Measurements from ENCODE around the gene BLOC1S3. TPM values are rescaled to one million over a fixed set of nuclear protein-coding genes. Genes with fewer than 3 reads are reported as not detected.
A peak's percentile ranks its signal among the peaks of the same experiment; 100 is the strongest.

BLOC1S3 gene
- total RNA-seq, 1 donor from 2014 or later = 17.8 TPM

- Histone ChIP-seq H3K4me1 (no peaks in the 10 kb centered on the region), H3K36me3 (no peaks in the 10 kb centered on the region), H3K27me3 (no peaks in the 10 kb centered on the region), H3K4me3 (no peak overlapping the region), H3K9me3 (no peaks in the 10 kb centered on the region), H3K27ac (no peak overlapping the region)
- TF ChIP-seq, protein P1, sequence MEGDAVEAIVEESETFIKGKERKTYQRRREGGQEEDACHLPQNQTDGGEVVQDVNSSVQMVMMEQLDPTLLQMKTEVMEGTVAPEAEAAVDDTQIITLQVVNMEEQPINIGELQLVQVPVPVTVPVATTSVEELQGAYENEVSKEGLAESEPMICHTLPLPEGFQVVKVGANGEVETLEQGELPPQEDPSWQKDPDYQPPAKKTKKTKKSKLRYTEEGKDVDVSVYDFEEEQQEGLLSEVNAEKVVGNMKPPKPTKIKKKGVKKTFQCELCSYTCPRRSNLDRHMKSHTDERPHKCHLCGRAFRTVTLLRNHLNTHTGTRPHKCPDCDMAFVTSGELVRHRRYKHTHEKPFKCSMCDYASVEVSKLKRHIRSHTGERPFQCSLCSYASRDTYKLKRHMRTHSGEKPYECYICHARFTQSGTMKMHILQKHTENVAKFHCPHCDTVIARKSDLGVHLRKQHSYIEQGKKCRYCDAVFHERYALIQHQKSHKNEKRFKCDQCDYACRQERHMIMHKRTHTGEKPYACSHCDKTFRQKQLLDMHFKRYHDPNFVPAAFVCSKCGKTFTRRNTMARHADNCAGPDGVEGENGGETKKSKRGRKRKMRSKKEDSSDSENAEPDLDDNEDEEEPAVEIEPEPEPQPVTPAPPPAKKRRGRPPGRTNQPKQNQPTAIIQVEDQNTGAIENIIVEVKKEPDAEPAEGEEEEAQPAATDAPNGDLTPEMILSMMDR (IDR thresholded peaks at IDR 0.05) = no peak
- DNase-seq (no peak), ATAC-seq (no peak)
- intact Hi-C loops (cut with DNase I) = no loop called here
These were observed 43.3 kb upstream of the BLOC1S3 start for GRCh38 chr19:45135176-45135885.

- peak; percentile 17 for ATAC-seq
- Histone ChIP-seq H3K9me3 (no peaks in the 10 kb centered on the region), H3K27me3 (no peaks in the 10 kb centered on the region), H3K4me3 (no peak overlapping the region), H3K27ac (no peak overlapping the region), H3K4me1 (no peaks in the 10 kb centered on the region), H3K36me3 (no peaks in the 10 kb centered on the region)
- DNase-seq = no peak
- intact Hi-C loops (cut with DNase I) = no loop called here
- TF ChIP-seq, protein P1 (IDR thresholded peaks at IDR 0.05) = no peak
These were observed 41.9 kb upstream of the BLOC1S3 start for GRCh38 chr19:45136507-45137178.

DNA sequence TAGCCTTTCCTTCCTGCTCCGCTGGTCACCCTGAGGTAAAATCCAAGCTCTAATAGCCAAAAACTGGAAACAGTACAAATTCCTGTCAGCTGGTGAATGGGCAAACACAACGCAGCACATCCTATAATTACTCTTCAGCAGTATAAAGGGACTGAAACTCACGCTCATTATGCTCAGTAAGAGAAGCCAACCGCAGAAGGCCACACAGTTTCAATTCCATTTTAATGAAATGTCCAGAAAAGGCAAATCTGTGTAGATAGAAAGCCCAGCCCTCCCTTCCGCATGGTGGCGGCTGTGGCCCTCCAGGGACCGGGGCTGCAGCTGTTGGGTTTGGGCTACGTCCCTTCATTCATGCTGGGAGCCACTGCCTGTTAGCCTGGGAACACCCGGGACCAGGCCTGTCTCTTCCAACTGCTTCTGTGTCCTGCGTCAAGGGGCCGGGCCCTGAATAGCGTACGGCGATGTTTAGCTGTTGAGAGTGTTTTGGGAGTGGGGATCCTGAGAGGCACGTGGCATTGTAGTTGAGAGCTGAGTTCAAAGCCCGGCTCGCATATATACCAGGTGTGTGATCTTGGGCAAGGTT is 41.3 kb upstream of the BLOC1S3 start:
- ATAC-seq = no peak
- DNase-seq = no peak
- intact Hi-C loops (cut with DNase I) = no loop called here
- no peaks in the 10 kb centered on the region for H3K27me3 ChIP-seq
- no peaks in the 10 kb centered on the region for H3K4me1 ChIP-seq
- TF ChIP-seq, protein P1 (IDR thresholded peaks at IDR 0.05) = no peak
- no peaks in the 10 kb centered on the region for H3K9me3 ChIP-seq
- H3K36me3 ChIP-seq = peaks cover 3% of the 10 kb centered on the region
- no peak overlapping the region for H3K27ac ChIP-seq
- H3K4me3 ChIP-seq = no peak overlapping the region

- Histone ChIP-seq H3K4me1 (no peaks in the 10 kb centered on the region), H3K9me3 (no peaks in the 10 kb centered on the region), H3K27ac (no peak overlapping the region), H3K27me3 (no peaks in the 10 kb centered on the region), H3K4me3 (no peak overlapping the region), H3K36me3 (peaks cover 13% of the 10 kb centered on the region)
- ATAC-seq = no peak
- TF ChIP-seq, protein P1 (IDR thresholded peaks at IDR 0.05) = no peak
- intact Hi-C loops (cut with DNase I) = no loop called here
- no peak for DNase-seq
These were observed 40.3 kb upstream of the BLOC1S3 start for GRCh38 chr19:45138303-45138751.

- H3K27ac ChIP-seq = no peak overlapping the region
- H3K27me3 ChIP-seq = no peaks in the 10 kb centered on the region
- ATAC-seq (no peak), DNase-seq (no peak)
- H3K4me1 ChIP-seq = no peaks in the 10 kb centered on the region
- TF ChIP-seq, protein P1 (IDR thresholded peaks at IDR 0.05) = no peak
- H3K4me3 ChIP-seq = no peak overlapping the region
- peaks cover 16% of the 10 kb centered on the region for H3K36me3 ChIP-seq
- intact Hi-C loops (cut with DNase I) = no loop called here
- H3K9me3 ChIP-seq = no peaks in the 10 kb centered on the region
These were observed 39.1 kb upstream of the BLOC1S3 start for GRCh38 chr19:45139286-45140143.

Measured in upper lobe of right lung (tissue), 1 donor.